ENCODE results near the gene MIDN.

DNA sequence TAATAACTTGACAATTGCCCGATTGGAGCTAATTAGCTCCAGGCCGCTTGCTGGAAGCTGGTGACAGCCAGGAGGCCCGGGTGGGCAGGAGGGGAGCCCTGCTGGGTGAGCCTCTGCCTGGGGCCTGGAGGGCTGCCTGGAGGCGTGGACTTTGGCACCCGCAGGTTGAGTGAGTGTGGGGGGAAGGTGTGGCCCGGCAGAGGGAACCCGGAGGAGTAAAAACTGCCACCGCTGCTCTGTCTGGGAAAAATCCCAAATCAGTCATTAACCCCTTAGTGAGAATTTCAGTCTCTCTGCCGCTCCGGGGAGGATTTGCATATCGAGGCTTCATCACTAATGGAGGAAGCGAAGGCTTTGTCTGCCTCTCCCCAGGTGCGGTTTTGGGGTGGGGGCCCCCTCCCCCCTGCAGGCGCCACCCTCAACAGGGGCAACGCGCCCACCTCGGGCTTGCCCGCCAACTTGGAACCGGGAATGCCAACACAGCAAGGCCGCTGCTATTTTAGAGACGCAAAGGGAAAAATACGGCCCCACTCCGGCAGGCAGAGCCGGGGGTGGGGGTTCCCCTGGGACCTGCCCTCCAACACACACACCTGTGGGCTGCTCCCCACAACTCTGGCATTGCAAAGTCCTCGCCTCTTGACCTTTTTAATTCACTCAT lies 43.5 kb downstream of the MIDN start:
- TF ChIP-seq, protein P1, sequence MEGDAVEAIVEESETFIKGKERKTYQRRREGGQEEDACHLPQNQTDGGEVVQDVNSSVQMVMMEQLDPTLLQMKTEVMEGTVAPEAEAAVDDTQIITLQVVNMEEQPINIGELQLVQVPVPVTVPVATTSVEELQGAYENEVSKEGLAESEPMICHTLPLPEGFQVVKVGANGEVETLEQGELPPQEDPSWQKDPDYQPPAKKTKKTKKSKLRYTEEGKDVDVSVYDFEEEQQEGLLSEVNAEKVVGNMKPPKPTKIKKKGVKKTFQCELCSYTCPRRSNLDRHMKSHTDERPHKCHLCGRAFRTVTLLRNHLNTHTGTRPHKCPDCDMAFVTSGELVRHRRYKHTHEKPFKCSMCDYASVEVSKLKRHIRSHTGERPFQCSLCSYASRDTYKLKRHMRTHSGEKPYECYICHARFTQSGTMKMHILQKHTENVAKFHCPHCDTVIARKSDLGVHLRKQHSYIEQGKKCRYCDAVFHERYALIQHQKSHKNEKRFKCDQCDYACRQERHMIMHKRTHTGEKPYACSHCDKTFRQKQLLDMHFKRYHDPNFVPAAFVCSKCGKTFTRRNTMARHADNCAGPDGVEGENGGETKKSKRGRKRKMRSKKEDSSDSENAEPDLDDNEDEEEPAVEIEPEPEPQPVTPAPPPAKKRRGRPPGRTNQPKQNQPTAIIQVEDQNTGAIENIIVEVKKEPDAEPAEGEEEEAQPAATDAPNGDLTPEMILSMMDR (IDR thresholded peaks at IDR 0.05): no peak
- TF ChIP-seq POLR2A (IDR thresholded peaks at IDR 0.05): no peak
- TF ChIP-seq POLR2AphosphoS5 (IDR thresholded peaks at IDR 0.05): no peak
- TF ChIP-seq EP300 (IDR thresholded peaks at IDR 0.05): no peak
